Skin epidermis (tissue), 12 donors: ENCODE results near the gene JDP2.
A peak's percentile ranks its signal among the peaks of the same experiment; 100 is the strongest.

Experiments
- H3K27ac ChIP-seq, 21 experiments: fragments of 200-600 bp; sonication (generic) in 11 of 21; one replicate each; pipeline ENCODE4 v1.5.0; 2020; ENCODE audit warnings: mild to moderate bottlenecking in 3 of 21, inconsistent platforms in 2 of 21, moderate library complexity in 2 of 21
- H3K4me3 ChIP-seq, 7 experiments: fragments of 200-600 bp; sonication (generic) in 2 of 7; one replicate each; pipeline ENCODE4 v1.5.0; 2020; ENCODE audit warnings: inconsistent platforms in 2 of 7, mild to moderate bottlenecking in 2 of 7, moderate library complexity in 1 of 7

JDP2 gene

DNA sequence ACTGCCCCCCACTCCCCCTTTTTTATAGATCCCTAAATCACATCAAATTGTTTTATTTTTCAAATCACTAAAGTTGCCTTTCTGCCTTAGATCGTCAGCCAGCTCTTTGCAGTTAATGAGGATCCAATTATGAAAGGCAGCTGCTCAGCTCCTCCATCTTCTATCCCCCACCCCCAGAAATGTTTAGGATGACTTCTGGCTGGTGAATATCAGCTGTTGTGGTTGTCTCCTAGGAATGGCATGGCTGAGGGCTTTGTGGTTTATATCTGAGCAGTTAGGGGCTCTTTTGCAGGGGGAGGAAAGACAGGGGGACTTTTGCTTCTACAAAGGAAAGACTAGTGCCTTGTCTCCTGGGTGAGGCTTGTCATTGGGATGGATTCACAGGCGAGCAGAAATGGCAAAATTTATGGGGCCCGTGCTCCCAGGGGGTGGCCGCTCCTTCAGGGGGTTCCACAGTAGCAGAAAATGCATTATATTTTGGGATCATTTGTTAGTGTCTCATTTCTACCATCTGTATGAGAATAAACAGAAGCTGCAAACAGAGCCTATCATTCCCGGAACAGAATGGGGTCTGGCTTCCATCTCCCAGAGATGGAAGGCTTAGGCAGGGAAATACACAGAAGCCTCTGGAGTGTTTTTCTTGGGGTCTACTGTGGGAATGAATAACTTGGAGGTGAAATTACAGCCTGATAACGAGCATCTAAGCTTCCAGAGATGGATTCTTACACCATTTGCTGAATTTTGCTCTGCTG, 6.5 kb downstream of the JDP2 start:
- H3K27ac ChIP-seq, result peak overlapping the region in 1 of 21 experiments; percentile 4
- H3K4me3 ChIP-seq, result no peak overlapping the region

DNA sequence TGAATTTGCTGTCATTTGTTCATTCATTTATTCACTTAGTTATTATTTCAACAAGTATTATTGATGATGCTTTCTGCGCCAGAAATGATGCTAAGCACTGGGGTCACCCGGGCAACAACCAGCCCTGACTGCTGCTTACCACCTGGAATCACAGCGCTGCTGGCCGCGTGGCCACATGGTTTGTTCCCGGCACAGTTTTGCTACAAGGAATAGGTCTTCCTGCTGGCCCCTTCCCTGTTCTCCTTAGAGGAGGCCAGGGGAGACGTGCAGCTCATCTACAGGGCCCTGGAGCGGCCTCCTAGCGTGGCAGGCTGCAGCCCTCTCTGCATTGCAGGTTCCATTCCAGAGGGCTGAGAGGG, 7.0 kb downstream of the JDP2 start:
- H3K27ac ChIP-seq, result peak overlapping the region in 1 of 21 experiments; percentile 4
- no peak overlapping the region for H3K4me3 ChIP-seq

- Histone ChIP-seq H3K4me3 (no peak overlapping the region), H3K27ac (no peak overlapping the region)
These were observed 7.7 kb downstream of the JDP2 start for GRCh38 chr14:75435473-75435872.

GRCh38 chr14:75437201-75438143, 9.7 kb downstream of the JDP2 start:
- no peak overlapping the region for H3K4me3 ChIP-seq
- peak overlapping the region in 2 of 21 experiments; percentile 4 to 13 for H3K27ac ChIP-seq

- Histone ChIP-seq H3K27ac (peak overlapping the region in 1 of 21 experiments; percentile 51), H3K4me3 (no peak overlapping the region)
These were observed 10.8 kb downstream of the JDP2 start for GRCh38 chr14:75438486-75439080.

GRCh38 chr14:75439989-75440388, 12.2 kb downstream of the JDP2 start:
- no peak overlapping the region for H3K27ac ChIP-seq
- no peak overlapping the region for H3K4me3 ChIP-seq

DNA sequence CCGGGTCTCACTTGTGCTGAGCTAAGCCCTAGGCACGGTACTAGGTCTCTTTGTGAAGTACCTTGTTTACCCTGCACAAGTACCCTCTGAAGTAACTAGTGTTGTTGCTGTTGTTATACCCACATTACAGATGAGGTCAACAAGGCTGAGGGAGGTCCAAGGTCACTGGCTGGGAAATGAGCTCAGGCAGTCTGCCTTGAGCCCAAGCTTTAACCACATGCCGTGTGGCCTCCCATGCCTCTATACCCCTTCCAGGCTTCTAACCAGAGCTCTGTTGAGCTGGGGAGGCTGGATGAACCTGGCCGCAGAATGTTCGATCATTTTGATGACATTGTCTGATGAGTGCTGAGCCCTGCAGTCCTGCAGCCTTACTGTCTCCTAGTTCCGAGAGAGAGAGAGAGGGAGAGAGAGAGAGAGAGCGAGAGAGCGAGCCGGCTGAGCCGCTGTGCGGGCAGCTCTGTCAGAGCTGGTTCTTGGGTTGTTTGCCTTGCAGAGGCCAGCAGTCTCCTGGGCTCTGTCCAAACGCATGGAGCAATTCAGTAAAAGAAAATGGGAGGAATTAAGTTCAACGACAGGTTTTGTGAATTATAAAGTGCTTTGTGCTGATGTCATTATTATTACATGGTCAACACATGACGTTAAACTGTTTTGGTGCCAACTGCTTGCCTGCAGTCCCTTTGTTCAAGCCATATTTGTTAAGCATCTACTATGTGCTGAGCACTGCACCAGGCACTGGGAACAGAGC, 13.1 kb downstream of the JDP2 start:
- H3K4me3 ChIP-seq, result no peak overlapping the region
- H3K27ac ChIP-seq, result peak overlapping the region in 10 of 21 experiments; percentile 2 to 79 (median 34)

- H3K4me3 ChIP-seq, result no peak overlapping the region
- H3K27ac ChIP-seq, result peak overlapping the region in 13 of 21 experiments; percentile 8 to 79 (median 40)
These were observed 13.9 kb downstream of the JDP2 start for GRCh38 chr14:75441728-75442127.

- peak overlapping the region in 14 of 21 experiments; percentile 8 to 79 (median 38) for H3K27ac ChIP-seq
- no peak overlapping the region for H3K4me3 ChIP-seq
These were observed 14.3 kb downstream of the JDP2 start for GRCh38 chr14:75442166-75442565.

DNA sequence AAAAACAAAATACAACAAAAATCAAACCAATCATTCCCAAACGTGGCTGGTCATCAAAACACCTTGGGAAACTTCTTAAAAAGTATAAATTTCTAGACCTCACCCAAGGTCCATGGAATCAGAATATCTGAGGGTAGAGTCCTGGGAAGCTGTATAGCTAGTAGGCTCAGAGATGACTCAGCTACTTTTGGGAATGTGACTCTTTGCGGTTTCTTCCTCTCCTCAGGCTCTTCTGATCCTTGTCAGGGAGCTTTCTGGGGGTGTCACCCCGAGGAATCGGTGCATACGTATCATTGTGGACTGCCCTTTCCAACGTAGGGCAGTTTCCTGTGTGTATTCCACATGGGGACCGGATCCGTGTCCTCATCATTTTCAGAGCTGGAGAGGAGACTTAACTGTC, 14.8 kb downstream of the JDP2 start:
- peak overlapping the region in 12 of 21 experiments; percentile 1 to 79 (median 44) for H3K27ac ChIP-seq
- no peak overlapping the region for H3K4me3 ChIP-seq

- Histone ChIP-seq H3K27ac (peak overlapping the region in 12 of 21 experiments; percentile 1 to 79 (median 39)), H3K4me3 (no peak overlapping the region)
These were observed 15.6 kb downstream of the JDP2 start for GRCh38 chr14:75443203-75443969.

DNA sequence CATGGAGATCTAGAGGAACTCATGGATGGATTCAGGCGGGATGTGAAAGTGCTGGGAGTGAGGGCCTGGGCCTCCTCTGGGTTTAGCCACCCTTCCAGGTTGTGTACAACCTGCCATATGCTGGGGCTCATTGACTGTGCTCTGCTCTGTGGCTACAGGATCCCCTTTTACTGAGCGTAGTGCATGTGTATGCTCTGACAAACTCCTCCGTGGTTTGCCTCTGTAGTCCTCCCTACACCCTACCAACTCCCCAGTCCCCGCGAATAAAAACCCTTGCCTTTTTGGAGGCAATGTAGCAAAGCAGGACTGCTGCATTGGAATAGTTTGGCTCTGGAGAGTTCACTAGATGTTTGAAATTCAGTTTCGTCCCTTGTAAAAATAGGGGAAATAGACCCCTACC, 17.4 kb downstream of the JDP2 start:
- no peak overlapping the region for H3K27ac ChIP-seq
- no peak overlapping the region for H3K4me3 ChIP-seq

DNA sequence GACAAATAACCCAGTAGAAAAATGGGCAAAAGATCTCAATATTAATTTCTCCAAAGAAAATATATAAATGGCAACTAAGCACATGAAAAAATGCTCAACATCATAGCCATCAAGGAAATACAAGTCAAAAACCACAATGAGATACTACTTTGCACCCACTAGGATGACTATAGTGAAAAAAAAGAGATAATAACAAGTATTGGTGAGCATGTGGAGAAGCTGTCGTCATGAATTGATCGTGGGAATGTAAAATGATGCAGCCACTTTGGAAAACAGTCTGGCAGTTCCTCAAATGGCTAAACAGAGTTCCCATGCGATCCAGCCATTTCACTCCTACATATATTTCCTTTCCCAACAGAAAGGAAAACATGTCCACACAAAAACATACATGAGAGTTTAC, 18.1 kb downstream of the JDP2 start:
- Histone ChIP-seq H3K4me3 (no peak overlapping the region), H3K27ac (no peak overlapping the region)

DNA sequence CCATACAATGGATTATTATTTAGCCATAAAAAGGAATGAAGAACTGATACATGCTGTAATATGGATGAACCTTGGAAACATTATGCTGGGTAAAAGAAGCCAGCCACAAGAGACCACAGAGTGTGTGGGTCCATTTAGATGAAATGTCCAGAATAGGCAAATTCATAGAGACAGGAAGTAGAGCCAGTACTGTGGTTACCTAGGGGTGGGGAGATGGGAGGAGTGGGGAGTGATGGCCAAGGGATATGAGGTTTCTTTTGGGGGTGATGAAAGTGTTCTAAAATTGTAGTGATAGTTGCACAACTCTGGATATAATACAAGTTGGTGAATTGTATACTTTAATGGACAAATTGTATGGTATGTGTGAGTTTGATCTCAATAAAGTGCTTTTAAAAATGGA, 18.6 kb downstream of the JDP2 start:
- no peak overlapping the region for H3K27ac ChIP-seq
- H3K4me3 ChIP-seq, result no peak overlapping the region

DNA sequence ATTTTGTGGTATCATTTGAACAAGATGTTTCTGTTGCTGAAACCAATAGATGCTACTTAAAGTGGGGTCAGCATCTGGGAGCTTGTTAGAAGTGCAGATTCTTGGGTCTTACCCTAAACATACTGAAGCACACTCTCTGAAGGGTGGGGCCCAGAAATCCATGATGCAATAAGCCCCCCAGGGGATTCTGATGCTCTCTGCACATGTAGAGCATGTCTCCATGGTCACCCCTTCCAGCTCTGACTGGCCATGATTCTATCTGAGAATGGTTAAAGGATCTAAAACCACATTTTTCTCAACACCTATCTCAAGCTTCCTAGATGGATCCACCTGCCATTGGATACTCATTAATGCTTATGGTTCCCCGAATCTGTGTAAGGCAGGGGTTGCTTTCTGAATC, 20.4 kb downstream of the JDP2 start:
- Histone ChIP-seq H3K27ac (peak overlapping the region in 1 of 21 experiments; percentile 51), H3K4me3 (no peak overlapping the region)

DNA sequence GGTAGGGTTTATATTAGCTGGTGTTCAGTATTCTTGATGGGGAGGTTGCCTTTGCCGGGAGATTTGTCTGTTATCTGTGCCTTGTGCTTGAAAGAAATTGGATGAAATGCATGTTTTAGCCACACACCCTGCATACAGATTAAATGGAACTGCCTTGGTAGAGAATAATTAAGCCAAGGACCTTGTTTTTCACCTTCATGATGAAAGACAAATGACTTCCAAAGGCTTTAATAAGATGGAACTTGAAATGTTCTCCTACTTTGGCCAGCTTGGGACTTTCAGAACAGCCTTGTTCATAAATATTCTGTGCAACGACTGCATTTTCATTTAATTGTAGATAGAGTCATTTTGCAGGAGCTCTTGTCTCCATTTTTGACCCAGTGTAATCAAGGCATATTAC, 21.2 kb downstream of the JDP2 start:
- no peak overlapping the region for H3K4me3 ChIP-seq
- H3K27ac ChIP-seq, result peak overlapping the region in 9 of 21 experiments; percentile 18 to 73 (median 55)

GRCh38 chr14:75449696-75450095, 21.9 kb downstream of the JDP2 start:
- Histone ChIP-seq H3K27ac (peak overlapping the region in 11 of 21 experiments; percentile 18 to 73 (median 55)), H3K4me3 (peak overlapping the region in 1 of 7 experiments; percentile 0)

DNA sequence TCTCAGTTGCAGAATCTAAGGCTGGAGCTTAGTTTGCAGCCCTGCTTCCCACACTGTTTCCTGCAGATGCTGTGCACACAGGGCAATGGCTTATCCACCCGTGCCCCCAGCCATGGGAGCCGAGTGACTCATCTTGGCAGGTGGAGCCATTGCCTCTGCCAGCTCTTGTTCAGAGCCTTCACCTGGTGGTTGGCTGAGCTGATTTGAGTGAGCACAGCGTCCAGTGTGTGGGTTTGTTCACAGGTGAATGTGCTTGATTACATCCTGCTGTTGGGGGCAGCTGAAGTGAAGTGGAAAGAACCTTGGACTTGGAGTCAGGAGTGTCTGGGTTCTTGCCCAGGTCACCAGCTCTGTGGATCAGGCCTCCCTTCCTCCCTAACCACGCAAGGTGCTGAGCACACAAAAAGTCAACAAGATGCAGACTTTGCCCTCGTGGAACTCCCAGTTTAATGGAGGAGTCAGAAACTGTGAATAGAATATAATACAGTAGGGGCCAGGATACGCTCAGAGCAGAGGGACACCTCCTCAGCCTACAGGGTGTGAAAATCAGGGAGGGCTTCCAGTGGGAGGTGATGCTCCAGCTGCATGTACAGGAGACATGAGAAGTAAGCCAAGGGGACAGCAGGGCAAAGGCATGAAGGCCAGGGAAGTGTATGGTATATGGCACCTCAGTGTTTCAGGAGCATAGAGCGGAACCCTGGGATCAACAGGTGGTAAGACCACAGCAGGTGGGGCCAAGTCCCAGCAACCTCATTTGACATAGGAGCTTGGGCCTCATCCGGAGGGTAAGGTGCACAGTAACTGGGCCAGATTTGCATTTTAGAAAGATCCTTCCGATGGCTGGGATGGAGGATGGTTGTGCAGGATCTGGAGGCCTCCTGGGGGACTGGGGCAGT, 22.8 kb downstream of the JDP2 start:
- H3K27ac ChIP-seq, result peak overlapping the region in 9 of 21 experiments; percentile 14 to 73 (median 55)
- H3K4me3 ChIP-seq, result no peak overlapping the region
